Peyer's patch (tissue), 4 donors: ENCODE results near the gene CYP8B1.

Experiments used
- POLR2A ChIP-seq, 2 donors: fragments of 450-650 bp; IDR thresholded peaks; one replicate each; pipeline ENCODE4 v1.5.1; 2017; ENCODE audit warnings: antibody characterized with exemption in 2 of 2, mild to moderate bottlenecking in 2 of 2, moderate library complexity in 2 of 2
- TF ChIP-seq, protein P1 (sequence below), 6 experiments: fragments of 450-650 bp in 4 of 6; fragments of 200-600 bp in 2 of 6; sonication (generic) in 1 of 6; IDR thresholded peaks; one replicate each; pipeline ENCODE4 v1.5.1; 2017 to 2019; ENCODE audit warnings: antibody characterized with exemption in 6 of 6, mild to moderate bottlenecking in 3 of 6, moderate library complexity in 1 of 6

DNA sequence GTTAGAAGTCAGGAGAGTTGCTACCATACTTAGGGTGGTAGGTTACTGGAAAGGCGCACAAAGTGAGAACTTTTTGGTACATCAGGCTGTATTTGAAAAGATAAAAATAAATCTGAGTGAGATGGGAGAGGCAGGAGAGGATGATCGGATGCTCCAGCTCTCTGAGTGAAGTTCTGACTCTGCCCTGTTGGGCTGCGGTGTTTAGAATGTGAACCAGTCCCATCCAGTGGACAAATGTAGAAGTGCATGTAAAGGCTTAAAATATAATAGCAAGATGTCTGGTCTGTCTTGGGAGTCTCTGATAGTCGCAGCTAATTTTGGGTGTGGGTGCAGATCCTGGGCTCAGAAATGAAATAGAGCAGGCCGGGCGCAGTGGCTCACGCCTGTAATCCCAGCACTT lies 36.1 kb downstream of the CYP8B1 start:
- TF ChIP-seq, protein P1, sequence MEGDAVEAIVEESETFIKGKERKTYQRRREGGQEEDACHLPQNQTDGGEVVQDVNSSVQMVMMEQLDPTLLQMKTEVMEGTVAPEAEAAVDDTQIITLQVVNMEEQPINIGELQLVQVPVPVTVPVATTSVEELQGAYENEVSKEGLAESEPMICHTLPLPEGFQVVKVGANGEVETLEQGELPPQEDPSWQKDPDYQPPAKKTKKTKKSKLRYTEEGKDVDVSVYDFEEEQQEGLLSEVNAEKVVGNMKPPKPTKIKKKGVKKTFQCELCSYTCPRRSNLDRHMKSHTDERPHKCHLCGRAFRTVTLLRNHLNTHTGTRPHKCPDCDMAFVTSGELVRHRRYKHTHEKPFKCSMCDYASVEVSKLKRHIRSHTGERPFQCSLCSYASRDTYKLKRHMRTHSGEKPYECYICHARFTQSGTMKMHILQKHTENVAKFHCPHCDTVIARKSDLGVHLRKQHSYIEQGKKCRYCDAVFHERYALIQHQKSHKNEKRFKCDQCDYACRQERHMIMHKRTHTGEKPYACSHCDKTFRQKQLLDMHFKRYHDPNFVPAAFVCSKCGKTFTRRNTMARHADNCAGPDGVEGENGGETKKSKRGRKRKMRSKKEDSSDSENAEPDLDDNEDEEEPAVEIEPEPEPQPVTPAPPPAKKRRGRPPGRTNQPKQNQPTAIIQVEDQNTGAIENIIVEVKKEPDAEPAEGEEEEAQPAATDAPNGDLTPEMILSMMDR (IDR thresholded peaks at IDR 0.05): peak; percentile 58 to 97 (median 86)
- TF ChIP-seq POLR2A (IDR thresholded peaks at IDR 0.05): no peak
